Parathyroid adenoma (tissue), 2 donors: ENCODE measurements around the gene NCOA3.

ENCODE experiments used
- H2AFZ ChIP-seq: fragments of 300-600 bp; sonication (generic); one replicate; pipeline ENCODE4 v1.7.0; 2017; ENCODE audit warnings: antibody characterized with exemption, mild to moderate bottlenecking
- H3K27ac ChIP-seq: fragments of 300-600 bp; sonication (generic); one replicate; pipeline ENCODE4 v1.7.0; 2017
- H3K27me3 ChIP-seq: fragments of 300-600 bp; sonication (generic); one replicate; pipeline ENCODE4 v1.7.0; 2017; ENCODE audit warnings: low read length; ENCODE audit not compliant: control insufficient read depth, insufficient read depth
- H3K36me3 ChIP-seq: fragments of 300-600 bp; sonication (generic); one replicate; pipeline ENCODE4 v1.7.0; 2017; ENCODE audit warnings: low read length; ENCODE audit not compliant: control insufficient read depth, insufficient read depth
- H3K4me1 ChIP-seq: fragments of 300-600 bp; sonication (generic); one replicate; pipeline ENCODE4 v1.7.0; 2017; ENCODE audit warnings: control low read depth
- H3K4me2 ChIP-seq: fragments of 300-600 bp; sonication (generic); one replicate; pipeline ENCODE4 v1.7.0; 2017; ENCODE audit warnings: low read length
- H3K4me3 ChIP-seq: fragments of 300-600 bp; sonication (generic); one replicate; pipeline ENCODE4 v1.7.0; 2017; ENCODE audit warnings: low read depth, low read length
- H3K79me2 ChIP-seq: fragments of 300-600 bp; sonication (generic); one replicate; pipeline ENCODE4 v1.7.0; 2017; ENCODE audit warnings: control low read depth
- H3K9ac ChIP-seq: fragments of 300-600 bp; sonication (generic); one replicate; pipeline ENCODE4 v1.7.0; 2017; ENCODE audit warnings: mild to moderate bottlenecking
- H3K9me3 ChIP-seq: fragments of 300-600 bp; sonication (generic); one replicate; pipeline ENCODE4 v1.7.0; 2017; ENCODE audit warnings: low read length; ENCODE audit not compliant: control insufficient read depth
- CTCF ChIP-seq: fragments of 300-600 bp; sonication (generic); IDR thresholded peaks from one replicate; pipeline ENCODE4 v1.7.0; 2017; ENCODE audit warnings: antibody characterized with exemption, mild to moderate bottlenecking
- donor health status: primary hyperparathyroidism.

The NCOA3 gene

GRCh38 chr20:47524015-47524784, 22.5 kb downstream of the NCOA3 start:
- Histone ChIP-seq H3K4me2 (no peak overlapping the region), H3K36me3 (no peaks in the 10 kb centered on the region), H3K27ac (no peak overlapping the region), H2AFZ (no peak overlapping the region), H3K9ac (no peak overlapping the region), H3K27me3 (no peaks in the 10 kb centered on the region), H3K79me2 (peaks cover 31% of the 10 kb centered on the region), H3K9me3 (no peaks in the 10 kb centered on the region), H3K4me1 (no peaks in the 10 kb centered on the region), H3K4me3 (no peak overlapping the region)
- TF ChIP-seq CTCF, result no peak

- Histone ChIP-seq H2AFZ (no peak overlapping the region), H3K36me3 (no peaks in the 10 kb centered on the region), H3K4me2 (no peak overlapping the region), H3K4me1 (no peaks in the 10 kb centered on the region), H3K4me3 (no peak overlapping the region), H3K27ac (no peak overlapping the region), H3K9me3 (no peaks in the 10 kb centered on the region), H3K9ac (no peak overlapping the region), H3K79me2 (peaks cover 17% of the 10 kb centered on the region), H3K27me3 (no peaks in the 10 kb centered on the region)
- no peak for TF ChIP-seq CTCF
Observed at GRCh38 chr20:47527004-47527800, 25.5 kb downstream of the NCOA3 start.

- Histone ChIP-seq H2AFZ (no peak overlapping the region), H3K9me3 (no peaks in the 10 kb centered on the region), H3K4me2 (no peak overlapping the region), H3K4me1 (no peaks in the 10 kb centered on the region), H3K4me3 (no peak overlapping the region), H3K36me3 (no peaks in the 10 kb centered on the region), H3K79me2 (peaks cover 22% of the 10 kb centered on the region), H3K27me3 (no peaks in the 10 kb centered on the region), H3K9ac (no peak overlapping the region), H3K27ac (no peak overlapping the region)
- no peak for TF ChIP-seq CTCF
Observed at GRCh38 chr20:47529840-47530239, 28.2 kb downstream of the NCOA3 start.

GRCh38 chr20:47531458-47531857, 29.8 kb downstream of the NCOA3 start:
- Histone ChIP-seq H3K36me3 (no peaks in the 10 kb centered on the region), H3K27ac (no peak overlapping the region), H3K79me2 (peaks cover 29% of the 10 kb centered on the region), H3K4me3 (no peak overlapping the region), H2AFZ (no peak overlapping the region), H3K9ac (no peak overlapping the region), H3K27me3 (no peaks in the 10 kb centered on the region), H3K4me2 (no peak overlapping the region), H3K9me3 (no peaks in the 10 kb centered on the region), H3K4me1 (no peaks in the 10 kb centered on the region)
- no peak for TF ChIP-seq CTCF
